HG02610 (cell line): Measurements from ENCODE around the gene FOXK1.

Source experiments
- ATAC-seq: cut with Tn5 transposase; IDR thresholded peaks from one replicate; pipeline ENCODE4 v1.9.1; 2021; ENCODE audit warnings: mild to moderate bottlenecking, moderate library complexity; ENCODE audit not compliant: unreplicated experiment

The FOXK1 gene

DNA sequence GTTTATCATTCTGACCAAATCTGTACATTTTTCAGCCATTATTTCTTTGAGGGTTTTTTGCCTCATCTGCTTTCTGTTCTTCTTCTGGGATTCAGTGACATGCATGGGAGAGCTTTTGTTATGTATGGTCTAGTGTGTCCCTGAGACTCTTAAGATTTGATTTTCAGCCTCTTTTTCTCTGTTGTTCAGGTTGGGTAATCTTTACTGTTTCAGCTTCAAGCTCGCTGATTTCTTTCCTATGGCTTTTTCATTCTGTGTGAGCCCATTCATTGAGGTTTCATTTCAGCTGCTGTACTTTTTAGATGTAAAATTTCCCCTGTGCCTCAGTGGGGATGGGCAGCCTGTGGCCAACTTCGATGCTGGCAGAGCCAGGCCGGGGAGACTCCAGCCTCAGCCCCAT lies 38.1 kb downstream of the FOXK1 start:
- peak; percentile 56 for ATAC-seq

GRCh38 chr7:4722308-4722707 lies 40.2 kb downstream of the FOXK1 start:
- no peak for ATAC-seq

- ATAC-seq, result no peak
Observed at GRCh38 chr7:4722960-4723630, 41.0 kb downstream of the FOXK1 start.

DNA sequence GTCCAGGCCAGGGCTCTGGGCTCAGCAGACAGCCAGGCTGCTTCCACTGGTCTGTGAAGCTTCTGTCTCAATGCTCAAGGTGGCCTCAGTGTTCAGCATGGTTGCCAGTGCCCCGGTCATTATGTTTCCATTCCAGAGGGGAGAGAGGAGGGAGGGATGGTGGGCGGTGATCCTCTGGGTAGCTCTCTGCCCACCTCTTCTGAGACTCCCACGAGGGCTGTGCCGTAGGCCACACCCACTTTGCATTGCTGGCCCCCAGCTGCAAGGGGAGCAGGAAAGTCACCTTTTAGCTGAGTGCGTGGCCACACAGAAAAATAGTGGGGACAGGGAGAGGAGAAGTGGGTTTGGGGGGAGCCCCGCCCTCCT lies 42.5 kb downstream of the FOXK1 start:
- no peak for ATAC-seq

GRCh38 chr7:4725014-4725849 lies 43.1 kb downstream of the FOXK1 start:
- ATAC-seq, result no peak

DNA sequence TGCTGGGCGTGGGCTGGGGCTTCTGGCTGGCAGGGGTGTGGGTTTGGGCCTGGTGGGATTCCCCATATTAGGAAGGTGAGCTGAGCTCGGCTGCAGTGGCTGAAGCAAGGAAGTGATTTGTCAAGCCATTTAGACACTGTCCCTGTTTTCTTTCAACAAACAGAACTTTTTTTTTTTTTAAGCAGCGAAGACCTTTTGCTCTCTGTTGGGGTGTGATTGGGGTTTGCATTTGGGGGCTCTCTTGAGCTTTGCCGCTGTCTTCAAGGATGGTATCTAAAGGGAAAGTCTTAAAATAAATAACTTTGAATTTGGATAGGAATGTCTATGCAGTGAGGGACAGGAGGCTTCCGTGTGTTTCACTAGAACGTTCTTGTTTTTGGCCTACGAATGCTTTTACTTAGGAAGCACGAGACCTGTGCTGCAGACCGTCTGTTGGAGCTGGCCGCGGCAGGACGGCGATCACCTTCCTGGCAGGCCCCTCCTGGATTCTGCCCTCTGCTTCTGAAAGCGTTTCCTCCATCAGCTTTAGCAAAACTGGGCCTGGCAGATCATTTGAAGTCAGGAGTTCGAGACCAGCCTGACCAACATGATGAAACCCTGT lies 43.9 kb downstream of the FOXK1 start:
- ATAC-seq, result no peak

- ATAC-seq, result no peak
Observed at GRCh38 chr7:4726566-4726965, 44.5 kb downstream of the FOXK1 start.

GRCh38 chr7:4727914-4728705 lies 46.0 kb downstream of the FOXK1 start:
- ATAC-seq, result no peak

DNA sequence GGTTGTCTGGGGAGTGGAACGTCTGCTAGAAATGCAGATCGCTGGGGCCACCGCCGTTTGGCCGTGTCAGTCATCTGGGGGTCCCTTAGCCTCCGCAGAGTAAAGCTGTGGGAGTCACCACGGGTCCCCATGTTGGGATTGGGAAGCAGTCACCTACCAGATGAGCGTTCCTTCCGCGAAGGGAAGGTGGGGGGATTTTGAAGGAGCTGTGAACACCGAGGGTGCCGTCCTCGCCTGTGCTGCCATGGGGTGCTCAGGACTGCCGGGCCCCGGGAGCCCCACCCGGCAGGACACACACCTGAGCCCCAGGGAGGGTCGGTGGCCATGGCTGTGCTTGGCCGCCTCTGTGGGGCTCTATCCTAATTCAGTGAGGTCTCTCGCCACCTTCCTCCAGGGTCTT lies 47.2 kb downstream of the FOXK1 start:
- no peak for ATAC-seq

- ATAC-seq, result no peak
Observed at GRCh38 chr7:4730276-4730675, 48.2 kb downstream of the FOXK1 start.

GRCh38 chr7:4730971-4731370 lies 48.9 kb downstream of the FOXK1 start:
- ATAC-seq, result no peak

DNA sequence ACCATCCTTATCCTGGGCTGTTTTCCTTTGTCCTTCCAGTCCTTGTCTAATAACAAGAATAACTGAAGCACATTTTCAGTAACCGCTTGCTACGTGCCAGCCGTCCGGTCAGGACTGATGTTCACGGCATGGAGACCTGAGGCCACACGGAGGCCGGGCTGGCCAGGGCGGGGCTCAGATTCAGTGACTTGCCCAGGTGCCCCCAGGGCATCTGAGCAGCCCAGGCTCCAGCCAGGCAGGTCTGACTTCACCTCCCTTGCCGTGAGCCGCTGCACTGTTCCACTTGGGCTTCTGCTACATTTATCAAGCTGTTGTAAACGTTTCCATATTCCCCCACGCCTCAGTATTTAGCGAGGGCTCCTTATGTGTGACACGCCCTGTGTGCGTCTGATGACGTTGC lies 49.7 kb downstream of the FOXK1 start:
- ATAC-seq, result no peak

DNA sequence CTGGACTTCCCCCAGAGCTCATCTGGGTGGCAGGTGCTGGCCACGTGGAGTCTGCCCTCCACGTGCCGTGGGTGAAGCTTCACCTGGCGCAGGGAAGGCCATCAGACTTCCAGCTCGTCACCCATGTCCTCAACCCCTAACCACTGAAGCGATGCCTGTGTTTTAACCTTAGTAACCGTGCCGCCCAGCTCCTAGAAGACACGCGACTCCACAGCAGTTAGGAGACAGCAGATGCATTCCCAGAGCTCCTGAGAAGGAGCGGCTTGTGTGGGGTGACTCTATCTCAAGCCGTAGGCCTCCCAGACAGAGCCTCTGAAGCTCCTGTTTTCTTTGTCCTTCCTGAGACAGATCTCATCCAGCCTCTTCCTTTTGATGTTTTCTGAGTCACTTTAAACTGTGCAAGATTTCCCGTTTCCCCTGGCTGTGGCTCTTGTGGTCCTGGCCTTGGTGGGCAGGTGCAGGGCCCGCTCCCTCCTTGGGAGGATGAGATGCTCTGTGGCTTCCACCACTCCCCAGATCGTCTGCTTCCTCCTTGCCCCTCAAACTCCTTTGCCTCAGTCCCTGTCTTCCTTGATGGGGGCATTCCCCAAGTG lies 51.9 kb downstream of the FOXK1 start:
- ATAC-seq, result no peak

DNA sequence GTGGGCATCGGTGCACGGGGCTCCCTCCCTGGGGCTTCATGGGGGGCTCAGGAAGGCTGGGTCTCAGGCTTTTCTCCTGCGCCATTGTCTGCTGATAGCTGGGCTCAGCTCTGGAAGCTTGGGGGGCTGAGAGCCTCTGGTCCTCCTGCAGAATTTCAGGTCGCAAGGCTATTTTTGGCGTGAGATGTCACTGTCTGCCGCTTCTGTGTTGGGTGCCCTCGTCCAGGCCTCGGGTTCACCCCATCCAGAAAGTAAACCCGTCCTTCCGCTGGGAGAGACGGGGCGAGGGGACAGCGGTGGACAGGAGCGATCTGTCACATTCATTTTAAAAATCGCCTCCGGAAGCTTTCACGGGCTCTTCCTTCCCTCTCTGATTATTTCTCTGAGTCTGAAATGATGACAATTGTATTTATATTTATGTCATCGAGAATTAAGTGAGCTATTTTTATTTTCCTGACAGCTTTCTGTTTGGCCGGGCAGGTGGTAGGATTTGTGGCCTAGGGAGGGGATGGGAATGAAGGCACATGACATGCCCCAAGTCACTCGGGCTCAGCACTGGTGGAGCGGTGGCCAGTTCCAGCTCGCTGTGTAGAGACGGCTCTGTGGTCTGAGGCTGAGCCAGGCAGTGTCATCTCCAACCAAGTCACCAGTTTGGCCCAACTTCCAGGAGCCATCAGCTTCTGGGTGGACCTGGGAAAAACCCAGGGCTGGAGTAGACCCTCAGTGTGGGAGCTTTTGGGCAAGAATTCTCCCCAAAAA lies 52.7 kb downstream of the FOXK1 start:
- no peak for ATAC-seq

DNA sequence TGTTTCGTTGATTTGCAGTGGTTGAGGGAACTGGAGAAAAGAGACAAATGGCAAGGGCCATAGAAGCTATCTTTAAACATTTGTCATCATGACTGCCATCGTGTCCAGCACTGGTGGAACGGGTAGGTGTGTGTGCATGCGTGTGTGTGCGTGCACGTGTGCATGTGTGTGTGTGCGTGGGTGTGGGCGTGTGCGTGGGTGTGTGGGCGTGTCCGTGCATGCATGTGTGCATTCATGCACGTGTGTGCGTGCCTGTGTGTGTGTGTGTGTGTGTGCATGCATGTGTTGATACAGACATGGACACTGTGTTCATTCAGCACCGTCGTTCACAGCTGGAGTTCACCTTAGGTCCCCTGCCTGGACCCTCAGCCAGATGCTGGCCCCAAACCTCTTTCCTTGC lies 55.2 kb downstream of the FOXK1 start:
- no peak for ATAC-seq

DNA sequence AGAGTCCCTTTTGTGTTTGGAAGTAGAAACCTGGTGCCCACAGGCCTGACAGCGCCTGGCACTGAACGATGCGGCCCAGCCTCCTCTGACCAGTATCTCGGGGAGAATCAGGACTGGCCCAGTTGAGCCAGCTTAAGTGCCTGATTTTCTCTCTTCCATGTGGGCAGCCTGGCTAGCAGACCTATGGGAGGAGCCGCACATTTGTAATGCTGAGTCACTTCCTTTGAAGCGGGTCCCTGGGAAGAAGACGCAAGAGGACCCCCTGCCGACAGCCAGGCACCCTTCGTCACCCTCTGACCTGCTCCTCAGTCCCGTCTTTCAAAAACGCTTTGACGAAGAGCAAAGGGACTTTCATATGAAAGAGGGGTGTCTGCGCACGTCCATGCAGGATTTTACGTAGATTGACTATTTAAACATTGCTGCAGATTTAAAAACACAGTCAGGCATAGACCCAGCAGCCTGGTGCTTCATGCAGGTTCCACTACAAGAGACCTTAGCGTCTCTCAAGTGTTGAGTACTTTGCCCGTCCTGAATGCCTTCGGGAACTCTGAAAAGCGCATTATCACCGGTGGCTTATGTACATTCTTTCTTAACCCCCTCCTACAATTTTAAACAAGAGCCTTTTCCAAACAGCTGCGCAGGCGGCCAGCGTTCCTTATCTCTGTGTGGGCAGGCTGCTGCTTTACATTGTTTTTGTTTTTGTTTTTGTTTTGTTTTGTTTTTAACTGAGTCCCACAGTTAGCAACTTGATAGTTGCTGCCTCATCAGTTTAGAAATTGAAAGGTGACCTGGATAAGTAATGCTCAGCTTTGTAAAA lies 56.8 kb downstream of the FOXK1 start:
- no peak for ATAC-seq

GRCh38 chr7:4739528-4739992 lies 57.5 kb downstream of the FOXK1 start:
- no peak for ATAC-seq

- no peak for ATAC-seq
Observed at GRCh38 chr7:4740796-4741195, 58.7 kb downstream of the FOXK1 start.

DNA sequence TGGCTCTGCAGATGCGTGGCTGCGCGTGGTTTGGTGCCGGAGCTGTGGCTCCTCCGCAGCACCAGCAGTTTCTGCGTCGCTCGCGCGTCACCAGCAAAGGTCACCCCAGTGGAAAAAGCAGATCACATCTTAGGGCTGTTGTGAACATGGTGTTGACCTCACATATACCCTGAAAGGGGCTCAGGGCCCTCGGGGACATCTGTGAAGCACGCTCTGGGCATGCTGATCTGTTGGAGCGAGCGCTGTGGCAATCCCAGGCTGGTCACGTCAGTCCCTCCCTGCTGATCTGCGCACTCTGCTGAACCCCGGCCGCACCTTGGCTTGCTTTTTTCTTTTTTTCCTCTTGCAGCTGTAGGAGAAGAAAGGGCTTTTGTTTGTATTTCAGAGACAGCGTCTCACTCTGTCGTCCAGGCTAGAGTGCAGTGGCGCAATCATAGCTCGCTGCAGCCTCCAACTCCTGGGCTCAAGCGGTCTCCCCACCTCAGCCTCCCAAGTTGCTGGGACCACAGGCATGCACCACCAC lies 60.0 kb downstream of the FOXK1 start:
- ATAC-seq, result no peak
